GM18867 (cell line): ENCODE results near the gene PHF20.
"Not testable (repeated sequence)": the region's sequence is repeated elsewhere in the genome, so short reads cannot be mapped to it uniquely, and the experiment has no call there.

Experiments used
- ATAC-seq: cut with Tn5 transposase; IDR thresholded peaks from one replicate; pipeline ENCODE4 v1.9.1; 2021; ENCODE audit warnings: mild to moderate bottlenecking, moderate library complexity; ENCODE audit not compliant: unreplicated experiment

Gene PHF20

DNA sequence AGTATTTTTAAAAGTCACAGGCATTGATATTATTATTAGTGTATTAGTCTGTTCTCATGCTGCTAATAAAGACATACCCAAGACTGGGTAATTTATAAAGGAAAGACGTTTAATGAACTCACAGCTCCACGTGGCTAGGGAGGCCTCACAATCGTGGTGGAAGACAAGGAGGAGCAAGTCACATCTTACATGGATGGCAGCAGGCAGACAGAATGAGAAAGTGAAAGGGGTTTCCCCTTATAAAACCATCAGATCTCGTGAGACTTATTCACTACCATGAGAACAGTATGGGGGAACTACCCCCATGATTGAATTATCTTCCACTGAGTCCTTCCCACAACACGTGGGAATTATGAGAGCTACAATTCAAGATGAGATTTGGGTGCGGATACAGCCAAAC is 187.5 kb downstream of the PHF20 start:
- not testable (repeated sequence) for ATAC-seq

DNA sequence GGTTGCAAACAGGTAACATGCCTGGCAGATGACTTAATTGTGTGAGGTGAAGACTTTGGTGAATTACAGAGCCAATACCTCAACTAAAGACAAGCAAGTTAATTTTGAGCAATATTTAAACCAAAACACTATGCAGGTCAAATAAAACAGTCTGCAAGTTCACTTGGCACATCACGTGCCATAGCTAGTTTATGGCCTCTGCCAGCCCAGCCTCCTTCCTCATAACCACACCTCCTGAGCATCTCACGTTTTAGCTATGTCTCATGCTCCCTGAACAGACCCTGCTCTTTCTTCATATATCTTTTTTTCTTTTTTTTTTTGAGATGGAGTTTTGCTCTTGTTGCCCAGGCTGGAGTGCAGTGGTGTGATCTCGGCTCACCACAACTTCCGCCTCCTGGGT is 192.1 kb downstream of the PHF20 start:
- no peak for ATAC-seq

DNA sequence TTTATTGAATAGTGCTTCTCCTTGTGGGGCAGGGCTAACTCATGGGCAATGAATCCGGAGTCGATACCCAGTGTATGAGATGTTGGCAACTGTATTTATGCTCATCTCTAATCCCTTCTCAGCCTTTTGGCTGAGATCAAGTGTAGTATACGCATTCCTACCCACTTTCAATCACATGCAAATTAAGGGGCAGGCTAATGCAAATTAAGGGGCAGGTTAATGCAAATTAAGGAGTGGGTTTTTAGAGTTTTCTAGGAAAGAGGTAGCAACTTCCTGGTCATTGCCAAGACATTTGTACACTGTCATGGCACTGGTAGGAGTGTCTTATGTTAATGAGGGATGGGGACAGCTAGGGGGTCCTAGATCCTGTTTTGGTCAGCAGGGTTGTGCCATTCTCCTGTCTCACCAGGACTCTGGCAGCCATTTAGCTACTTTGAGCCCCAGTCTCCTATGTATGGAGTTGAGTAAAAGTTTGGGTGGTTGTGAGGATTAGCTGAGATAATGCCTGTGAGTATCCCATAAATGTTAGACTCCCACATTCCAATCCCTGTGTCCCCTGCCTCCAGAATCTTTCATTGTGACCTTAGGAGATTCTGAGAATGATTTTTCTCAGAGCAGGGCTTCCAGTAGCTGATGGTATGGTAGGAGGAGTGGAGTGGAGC is 196.3 kb downstream of the PHF20 start, which contains the start of gene CNBD2:
TSS of gene CNBD2 (plus strand) at position 612 of the 662 bp plus-strand sequence. CDS start 173 bp downstream, outside the sequence.
- ATAC-seq = no peak

DNA sequence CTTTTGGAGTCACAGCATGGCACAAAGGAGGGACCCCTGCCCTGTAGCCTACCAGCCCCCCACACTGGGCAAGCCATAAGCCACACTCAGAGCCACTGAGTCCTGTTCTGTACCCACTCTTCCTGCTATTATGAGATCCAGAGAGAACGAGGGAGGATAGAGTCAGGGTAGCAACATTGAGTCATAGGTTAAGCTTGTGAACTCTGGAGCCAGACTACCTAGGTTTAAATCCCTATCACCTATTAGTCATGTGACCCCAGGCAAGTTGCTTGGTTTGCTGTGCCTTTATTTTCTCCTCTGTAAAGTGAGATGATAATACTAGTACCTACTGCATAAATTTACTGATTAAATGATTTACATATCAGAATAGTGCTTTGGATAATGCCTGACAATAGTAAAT is 197.1 kb downstream of the PHF20 start:
- ATAC-seq = no peak

DNA sequence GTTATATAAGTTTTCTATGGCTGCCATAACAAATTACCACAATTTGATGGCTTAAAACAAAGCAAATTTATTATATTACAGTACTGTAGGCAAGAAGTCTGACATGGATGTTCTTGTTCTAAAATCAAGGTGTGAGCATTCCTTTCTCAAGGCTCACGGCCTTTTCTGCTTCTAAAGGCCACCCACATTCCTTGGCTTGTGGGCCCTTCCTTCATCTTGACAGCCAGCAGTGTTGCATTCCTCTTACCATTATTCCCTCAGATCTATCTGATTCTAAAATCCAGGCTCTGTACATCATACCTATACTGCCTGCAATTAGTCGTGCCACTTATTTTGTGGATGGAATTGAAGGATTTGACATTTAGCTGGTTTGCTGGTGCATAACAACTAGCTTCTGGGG is 200.2 kb downstream of the PHF20 start:
- ATAC-seq = no peak

DNA sequence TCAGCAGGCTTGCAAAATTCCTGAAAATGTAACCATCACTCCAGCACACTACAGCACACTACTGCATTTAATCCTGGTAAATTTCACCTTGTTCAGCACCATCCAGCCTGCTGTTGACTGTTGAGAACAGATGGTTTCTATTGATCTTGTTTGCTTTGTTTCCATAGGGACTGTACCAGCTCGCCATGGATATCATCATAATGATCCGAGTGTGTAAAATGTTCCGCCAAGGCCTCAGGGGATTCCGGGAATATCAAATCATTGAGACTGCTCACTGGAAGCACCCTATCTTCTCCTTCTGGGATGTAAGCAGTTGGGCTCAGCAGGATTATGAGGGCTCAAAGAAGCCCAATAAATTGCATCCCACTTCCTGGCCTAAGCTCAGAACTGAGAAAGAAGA is 200.6 kb downstream of the PHF20 start:
- ATAC-seq = no peak

DNA sequence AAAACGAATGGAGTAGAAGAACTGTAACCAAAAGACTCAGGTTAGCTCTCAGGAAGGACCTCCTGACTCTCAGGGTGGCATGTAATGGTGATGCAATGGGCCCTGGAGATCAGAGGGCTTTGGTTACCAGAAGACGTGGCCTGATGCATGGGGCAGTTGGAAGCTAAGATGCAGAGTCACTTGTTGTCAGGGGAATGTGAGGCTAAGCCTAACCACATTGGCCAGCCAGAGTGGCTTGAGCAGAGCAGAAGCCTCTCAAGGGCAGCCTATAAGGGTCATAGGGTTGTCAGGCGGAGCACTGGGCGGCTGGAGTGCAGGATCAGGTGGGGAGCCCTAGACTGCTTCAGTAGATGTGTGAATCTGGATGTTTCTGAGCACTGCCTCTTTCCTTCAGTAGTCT is 202.4 kb downstream of the PHF20 start:
- no peak for ATAC-seq

DNA sequence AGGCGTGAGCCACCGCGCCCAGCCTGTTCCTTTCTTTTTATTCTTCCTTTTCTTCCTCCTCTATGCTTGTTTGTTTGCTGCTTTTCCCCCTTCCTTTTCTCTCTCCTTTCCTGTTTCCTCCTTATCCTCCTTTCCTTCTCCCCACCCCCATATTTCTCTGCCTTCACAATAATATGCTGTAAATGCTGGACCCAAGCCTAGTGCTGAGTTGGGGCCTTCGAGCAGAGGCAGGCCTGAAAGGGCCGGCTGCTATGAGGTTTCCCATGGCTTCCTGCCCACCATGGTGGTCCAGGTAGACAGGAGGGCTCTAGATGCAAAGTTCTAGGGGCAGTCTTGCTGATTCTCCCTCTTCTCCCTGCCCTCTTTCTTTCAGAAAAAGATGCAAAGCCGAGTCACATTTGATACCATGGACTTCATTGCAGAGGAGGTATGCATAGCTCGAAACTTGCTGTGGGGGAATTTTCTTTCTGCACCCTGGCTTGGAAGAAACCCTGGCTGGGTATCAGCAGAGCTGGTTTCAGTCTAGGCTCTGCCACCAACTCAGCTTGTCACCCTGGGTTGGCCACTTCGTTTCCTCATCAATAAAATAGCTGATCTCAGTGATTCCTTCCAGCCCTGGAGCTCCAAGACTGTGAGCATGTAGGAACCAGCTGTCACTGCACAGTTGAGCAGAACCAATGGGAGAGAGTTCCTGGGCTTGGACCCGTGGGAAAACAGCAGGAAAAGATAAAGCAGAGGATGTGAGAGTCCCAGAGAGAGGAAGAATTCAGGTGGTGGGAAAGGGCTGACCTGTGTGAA is 204.0 kb downstream of the PHF20 start:
- ATAC-seq = no peak

DNA sequence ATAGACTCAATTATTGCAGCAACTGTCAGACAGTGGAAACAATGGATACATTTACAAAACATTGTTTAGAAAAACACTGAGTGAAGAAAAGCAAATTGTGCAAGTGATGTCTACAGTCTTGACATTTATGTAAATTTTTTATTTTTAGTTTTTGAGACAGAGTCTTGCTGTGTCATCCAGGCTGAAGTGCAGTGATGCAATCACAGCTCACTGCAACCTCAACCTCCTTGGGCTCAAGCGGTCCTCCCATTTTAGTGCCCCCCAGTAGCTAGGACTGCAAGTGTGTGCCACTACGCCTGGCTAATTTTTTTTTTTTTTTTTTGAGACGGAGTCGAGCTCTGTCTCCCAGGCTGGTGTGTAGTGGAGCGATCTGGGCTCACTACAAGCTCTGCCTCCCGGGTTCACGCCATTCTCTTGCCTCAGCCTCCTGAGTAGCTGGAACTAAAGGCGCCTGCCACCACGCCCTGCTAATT is 206.3 kb downstream of the PHF20 start:
- ATAC-seq = no peak

DNA sequence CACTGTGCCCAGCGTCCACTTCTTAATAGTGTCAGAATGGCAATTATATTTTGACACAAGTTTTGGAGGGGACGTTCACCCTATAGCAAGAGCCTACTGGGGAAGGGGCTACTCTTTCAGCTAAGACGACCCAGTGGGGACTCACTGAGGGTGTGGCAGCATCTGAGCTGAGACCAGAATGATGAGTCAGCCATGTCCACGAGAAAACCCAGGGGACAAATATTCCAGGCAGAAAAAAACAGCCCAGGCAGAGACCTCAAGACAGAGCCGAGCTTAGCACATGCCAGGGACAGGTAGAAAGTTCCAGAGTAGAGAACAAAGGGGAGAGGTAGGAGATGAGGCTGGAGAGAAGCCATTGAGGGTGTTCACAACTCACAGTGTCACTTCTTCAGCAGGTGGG is 207.7 kb downstream of the PHF20 start:
- ATAC-seq = no peak

DNA sequence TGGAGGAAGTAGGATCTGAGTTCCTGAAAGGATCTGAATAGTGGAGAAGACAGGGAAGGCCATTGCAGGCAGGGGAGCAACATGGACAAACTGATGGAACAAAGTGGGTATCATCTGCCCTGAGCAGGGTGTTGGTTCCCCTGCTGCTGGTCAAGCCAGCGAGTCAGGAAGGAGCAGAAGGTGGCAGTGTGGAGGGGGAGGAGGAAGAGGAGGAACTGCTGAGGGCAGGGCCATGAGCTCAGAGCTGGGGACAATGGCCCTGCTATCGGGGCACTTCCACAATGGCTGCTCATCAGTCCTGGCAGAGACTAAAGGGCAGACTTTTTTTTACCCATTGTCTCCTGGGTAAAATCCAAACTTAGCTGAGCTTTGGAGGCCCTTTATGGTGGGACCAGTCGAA is 210.2 kb downstream of the PHF20 start:
- no peak for ATAC-seq

DNA sequence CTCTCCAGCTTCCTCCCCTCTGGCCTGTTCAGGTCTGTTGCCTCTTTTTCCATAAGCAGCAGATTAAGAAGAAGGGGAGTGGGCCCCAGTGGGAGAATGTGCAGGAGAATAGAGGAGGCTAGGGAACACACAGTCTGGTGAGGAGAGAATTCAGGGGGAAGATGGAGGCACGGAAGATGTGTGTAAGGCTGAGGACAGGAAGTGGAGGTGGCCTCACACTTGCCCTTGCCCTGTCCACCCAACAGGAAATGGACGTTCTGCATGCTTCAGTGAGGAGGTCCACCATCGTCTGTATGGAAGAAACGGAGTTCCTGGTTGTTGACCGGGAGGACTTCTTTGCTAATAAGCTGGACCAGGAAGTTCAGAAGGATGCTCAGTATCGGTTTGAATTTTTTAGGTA is 212.6 kb downstream of the PHF20 start:
- no peak for ATAC-seq

DNA sequence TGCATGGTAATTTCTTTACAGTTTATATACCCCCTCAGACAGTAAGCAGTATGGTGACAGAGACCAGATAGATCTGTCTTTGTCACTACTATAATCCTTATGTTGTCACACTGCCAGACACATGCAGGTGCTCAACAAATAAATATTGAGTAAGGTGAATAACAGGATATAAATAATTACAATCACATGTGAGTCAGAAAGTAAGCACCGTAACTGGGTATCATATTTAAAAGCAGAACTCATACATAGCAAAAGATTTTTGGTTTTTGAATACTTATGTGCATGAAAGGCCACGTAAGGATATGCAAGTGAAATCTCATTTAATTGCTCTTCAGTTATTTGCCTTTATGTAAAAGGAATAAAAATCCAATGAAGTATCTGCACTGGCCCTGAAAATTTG is 214.0 kb downstream of the PHF20 start:
- ATAC-seq = no peak

DNA sequence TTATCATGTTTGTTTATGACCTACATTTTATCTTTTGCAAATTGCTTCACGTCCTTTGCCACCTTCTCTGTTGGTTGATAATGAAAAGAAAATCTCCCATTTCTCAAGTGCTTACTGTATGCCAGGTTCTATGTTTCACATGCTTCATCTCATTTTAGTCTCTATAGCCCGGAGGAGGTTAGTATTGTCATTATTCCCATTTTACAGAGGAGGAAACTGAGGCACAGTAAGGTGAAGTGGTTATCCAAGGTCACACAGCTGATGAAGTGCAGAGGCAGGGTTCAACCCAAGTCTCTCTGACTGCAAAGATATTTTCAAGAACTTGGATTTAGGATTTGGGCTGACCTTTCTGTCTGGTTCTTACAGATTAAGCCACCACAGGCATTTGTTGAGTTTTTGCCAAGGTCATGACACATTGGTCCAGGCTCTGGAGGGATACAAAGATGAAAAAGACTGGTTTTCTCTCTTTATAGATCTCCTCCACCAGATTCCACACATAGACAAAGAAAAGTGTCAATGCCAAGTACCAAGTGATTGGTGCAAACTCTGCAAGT is 217.2 kb downstream of the PHF20 start:
- ATAC-seq = no peak

DNA sequence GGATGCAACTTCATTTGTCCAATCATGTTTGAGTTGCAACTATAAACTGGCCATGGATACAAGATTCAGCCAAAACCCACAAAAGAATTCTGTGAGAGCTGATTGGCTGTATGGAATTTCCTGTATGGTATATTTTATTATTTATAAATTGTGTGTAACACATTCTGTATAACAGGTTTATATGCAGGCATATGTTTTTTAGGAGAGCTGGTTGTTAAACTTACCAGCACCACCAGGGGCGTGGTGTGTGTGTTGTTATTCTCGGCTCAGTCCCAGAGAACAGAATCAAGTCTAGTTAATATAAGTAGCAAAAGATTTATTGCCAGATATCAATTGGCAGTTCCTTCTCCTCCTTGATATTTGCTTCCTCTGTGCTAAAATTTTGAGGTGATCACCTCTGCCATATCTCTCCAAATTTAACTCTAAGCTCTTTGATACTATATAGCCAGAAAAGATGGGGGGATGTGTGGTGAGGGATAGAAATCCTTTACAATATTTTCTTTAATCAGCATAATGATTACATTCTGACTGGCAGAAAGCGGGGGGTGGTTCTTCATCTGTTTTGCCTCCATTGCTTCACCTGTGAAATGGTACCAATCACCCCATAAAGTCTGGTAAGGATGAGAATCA is 219.4 kb downstream of the PHF20 start:
- no peak for ATAC-seq

DNA sequence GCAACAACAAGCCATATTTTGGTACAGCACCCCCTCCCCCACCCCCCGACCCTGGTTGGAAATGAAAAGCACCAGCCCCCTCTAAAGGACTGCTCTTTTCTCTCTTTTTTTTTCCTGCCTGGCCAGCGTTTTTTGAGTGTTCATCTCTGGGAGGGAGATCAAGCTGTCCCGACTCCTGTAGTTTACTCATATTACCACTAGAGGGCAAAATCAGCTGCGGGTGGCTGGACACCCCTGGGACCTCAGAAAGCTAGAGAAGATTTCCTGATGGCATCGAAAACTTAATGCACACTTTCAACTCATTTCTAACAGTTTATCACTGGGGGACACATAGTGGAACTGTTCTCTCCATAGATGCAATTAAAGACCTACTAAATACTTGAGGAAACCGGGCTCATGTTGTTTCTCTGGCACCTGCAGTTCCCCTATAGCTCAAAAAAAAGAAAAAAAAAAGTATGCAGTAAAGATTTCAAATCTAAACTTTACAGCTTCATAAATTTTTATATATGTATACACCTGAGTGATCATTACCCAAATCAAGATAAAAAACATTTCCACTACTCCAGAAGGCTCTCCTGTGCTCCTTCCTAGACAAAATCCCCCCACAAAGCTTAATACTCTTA is 221.0 kb downstream of the PHF20 start:
- no peak for ATAC-seq

DNA sequence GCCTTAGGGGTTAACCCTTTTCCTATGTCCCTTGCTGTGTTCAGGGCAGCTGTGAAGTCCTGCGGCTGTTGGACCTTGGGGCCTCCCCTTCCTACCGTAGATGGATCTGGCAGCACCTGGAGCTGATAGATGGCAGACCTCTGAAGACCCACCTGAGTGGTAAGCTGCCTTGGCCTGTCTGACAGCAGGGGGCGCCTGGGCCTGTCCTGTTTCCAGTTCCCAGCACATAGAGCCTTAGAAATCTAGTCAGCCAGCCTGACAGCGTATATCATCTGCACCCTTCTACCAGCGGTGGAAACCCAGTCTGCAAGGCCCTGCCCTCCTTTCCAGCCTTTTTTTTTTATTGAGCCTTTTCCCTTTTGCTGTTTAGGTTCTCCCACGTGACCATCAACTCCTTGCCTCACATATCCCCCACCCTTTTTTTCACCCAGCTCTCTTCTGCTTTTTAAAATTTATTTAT is 223.2 kb downstream of the PHF20 start:
- no peak for ATAC-seq

DNA sequence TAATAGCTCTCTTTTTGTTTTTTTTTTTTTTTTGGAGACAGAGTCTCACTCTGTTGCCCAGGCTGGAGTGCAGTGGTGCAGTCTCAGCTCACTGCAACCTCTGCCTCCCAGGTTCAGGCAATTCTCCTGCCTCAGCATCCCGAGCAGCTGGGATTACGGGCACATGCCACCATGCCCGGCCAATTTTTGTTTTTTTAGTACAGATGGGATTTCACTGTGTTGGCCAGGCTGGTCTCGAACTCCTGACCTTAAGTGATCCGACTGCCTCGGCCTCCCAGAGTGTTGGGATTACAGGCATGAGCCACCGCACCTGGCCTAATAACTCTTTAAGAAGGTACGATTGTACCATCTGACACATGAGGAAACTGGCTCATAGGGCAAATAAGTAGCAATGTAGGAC is 224.7 kb downstream of the PHF20 start:
- ATAC-seq = not testable (repeated sequence)
